IPS DF 4.7 (cell line): ENCODE measurements around the gene BBX.

Experiments
- DNase-seq: peaks from one replicate; pipeline ENCODE4 v3.0.0-alpha.2; 2013; ENCODE audit warnings: low spot score; ENCODE audit errors: extremely low read depth

BBX gene

DNA sequence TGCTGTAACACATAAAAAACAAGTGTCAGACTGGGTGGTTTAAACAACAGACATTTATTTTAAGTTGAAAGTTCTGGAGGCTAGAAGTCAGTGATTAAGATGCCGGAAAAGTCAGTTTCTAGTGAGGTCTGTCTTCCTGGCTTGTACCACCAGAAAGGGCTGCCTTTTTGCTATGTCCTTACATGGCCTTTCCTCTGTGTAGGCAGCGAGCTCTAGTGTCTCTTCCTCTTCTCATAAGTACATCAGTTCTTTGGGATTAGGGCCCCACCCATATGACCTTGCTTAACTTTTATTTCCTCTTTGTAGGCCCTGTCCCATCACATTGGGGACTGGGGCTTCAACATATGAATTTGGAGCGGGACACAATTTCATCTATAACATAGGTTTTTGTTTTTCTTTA is 128.0 kb downstream of the BBX start:
- DNase-seq, result no peak

DNA sequence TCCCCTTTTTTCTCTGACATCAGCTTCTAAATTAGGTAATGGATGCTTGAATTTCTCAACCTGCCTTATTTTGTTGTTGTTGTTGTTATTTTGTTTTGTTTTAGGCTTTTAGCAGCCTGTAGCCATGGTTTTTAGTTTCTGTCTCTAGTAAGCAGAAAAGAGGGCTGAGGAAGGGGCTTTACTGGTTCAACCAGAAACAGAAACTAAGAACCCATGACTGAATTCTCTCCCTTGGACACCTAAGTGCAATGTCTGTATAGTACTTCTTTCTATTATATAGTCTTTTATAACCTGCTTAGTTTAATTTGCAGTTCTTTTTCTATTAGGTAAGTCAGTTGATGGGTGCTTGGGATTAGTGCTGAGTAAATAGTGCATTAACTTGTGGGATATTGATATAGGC is 129.0 kb downstream of the BBX start:
- DNase-seq, result no peak

DNA sequence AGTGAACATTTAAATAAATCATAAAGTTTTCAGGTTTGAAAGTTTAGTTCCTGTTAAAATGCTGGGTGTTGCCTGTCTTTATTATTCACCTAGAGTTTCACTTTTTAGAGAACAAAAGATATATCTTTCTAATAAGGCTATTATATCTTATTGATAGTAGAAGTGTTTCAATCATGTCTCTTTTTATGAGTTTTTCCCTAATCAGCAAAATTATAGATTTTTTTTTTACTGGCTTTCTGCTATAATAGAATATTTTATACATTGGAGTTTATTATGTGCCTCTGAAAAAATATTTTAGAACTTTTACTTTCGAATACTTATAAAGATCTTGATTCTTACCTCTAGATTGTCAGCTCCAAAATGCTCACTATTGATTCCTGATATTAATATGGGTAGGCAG is 131.5 kb downstream of the BBX start:
- DNase-seq, result no peak

DNA sequence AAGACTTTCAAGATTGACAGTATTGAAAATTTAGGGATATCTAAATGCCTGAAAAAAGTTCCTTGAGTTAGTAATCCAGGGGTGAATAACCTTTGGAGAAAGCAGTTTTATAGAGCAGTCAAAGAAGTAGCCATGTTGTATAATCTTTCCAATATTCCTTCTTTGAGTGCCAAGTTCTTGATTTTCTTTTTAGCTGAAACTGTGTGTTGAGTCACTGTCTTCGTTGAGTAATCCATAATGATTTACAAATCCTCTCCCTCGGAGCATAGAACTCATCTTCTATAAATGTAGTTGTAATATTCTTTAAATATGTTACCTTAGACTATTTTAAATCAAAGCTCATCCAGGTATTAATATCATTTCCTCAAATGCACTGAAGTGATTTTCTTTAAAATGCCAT is 135.2 kb downstream of the BBX start:
- DNase-seq, result no peak

DNA sequence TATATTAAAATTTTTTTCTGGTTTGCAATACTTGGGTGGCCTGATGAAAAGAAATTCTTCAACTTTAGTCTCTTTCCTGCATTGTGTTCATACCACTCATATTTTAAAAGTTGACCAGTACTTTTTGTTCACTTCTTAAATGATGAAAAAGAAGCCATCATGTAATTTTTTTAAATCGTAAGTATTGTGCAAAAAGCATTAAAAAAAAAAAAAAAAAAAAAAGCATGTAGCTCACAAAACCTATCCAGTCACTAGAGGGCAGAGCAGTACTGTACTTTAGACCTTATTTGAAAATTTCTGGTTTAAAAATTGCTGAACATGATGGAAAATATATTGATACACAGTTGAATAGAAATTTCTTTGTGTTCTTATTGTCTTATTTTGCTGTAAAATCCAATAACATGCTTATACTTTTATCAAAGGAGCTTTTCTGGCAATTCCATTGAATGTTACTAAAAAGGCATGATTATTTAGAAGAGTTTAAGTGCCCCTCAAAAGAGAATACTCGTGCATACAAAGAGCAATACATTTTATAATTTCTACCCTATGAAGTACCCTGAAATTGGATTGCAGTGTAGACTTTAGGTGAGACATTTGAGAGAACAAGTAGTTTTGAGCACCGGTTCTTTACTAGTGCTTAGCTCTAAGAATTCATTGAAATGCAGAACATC is 137.7 kb downstream of the BBX start:
- no peak for DNase-seq

DNA sequence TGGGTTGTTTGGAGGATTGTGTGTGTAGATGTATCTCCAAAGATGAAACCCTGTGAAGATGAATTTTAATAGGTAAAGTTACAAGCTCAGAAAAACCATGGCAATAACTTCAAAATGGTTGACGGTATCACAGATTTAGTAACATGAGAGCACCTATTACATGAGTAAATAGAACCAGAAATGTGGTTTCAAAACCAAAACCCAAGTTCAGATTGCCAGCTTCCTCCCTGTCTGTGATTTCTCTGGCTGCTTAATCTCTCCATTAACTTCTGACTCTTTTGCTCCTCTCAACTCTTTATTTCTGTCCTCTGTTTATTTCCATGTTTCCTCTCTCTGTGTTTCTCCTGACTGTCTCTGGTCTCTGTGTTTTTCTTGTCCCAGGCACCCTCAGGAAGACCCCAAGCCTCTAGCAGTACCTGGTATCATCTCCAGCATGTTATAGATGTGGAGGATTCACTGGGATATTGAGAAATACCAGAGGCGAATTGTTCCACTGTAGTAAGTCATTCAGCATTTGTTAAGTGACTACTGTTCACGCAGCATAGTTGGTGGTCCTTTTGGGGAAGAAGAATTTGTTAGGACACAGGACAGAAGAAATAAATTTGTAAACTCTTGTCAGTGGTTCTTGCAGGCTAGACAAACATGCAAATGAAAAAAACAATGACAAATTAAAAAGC is 138.8 kb downstream of the BBX start:
- no peak for DNase-seq

DNA sequence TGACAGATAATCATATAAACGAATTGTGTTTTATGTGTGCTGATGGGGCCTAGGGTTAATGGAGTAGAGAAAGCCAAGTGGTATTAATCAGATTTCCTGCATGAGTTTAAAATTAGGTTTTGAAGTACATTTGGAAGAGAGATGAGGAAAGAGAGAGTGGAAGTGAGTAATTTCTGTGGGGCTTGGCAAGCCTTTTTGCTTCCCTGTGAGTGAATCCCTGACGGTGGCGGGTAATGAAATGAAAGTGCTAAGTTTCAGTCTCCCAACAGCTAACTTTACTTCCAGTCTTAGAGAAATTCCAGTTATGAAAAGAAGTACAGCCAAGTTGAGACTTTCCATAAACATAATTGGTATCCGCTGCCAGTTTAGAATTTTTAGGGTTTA is 139.4 kb downstream of the BBX start:
- DNase-seq, result no peak

DNA sequence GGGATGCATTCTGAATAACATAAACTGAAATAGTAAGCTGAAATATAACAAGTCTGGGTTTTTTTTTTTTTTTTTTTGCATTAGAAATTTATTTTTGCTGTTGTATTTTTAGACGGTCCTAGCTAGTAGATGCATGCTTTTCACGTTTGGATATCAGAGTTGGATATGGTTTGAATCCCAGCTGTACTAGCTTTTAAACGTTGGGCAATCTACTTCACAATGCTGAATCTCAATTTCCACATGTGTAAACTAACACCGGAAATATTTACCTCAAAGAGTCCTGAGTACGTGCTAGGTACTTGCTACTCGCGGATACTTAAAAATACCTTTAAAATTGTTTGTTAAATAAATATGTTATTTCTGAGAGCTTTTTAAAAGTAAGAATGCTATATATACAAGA is 139.8 kb downstream of the BBX start:
- DNase-seq, result no peak

DNA sequence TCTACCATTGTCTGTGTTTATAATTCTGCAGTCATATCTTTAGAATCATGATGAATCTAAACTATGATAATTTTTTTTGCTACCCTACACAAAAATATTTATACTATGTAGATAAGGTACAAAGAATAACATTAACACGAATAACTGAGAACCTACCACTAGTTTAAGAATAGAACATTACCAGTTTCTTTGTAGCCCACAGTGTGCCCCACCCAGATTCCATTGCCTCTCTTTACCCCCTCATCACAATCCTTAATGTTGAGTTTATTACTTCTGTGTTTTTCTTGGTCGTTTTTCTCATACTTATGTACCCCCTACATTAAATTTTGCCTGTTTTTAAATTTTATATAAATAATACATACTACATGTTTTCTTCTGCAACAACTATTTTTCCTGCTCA is 140.5 kb downstream of the BBX start:
- DNase-seq, result no peak

DNA sequence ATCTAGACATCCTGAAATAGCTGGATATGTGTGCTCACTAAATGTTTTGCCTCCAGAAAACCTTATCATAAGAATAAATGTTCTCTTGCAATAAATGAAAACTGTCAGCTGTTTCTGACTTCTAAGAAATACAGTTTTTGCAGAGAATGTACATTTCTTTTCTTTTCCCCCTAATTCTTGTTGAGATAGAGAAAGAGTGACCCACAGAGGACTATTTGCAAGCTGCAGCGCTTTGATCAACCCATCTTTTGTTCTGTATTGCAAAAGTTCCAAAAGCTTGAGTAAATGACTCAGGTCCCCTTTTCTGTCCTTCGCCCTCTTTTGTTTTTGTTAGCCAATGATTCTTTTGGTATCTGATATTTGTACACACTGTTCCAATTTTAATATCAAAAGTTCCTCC is 141.9 kb downstream of the BBX start:
- no peak for DNase-seq

DNA sequence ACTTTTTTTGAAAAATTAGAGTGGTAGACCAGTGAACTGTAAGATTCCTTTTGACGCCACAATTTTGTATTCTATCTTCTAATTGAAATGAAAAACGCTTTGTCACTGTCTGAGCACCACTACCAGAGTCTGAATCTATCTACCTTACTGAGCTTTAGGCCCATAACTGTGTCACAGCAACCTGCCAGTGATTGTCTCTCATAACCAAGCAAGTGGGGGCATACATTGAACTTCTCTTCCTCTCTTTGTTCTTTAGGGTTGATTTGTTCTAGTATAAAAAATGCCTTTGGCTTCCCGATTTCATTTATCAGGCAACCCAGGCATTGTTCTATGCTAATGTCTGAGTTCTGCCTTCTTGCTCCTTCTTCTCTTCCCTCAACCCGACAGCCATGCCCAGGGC is 142.6 kb downstream of the BBX start:
- no peak for DNase-seq

DNA sequence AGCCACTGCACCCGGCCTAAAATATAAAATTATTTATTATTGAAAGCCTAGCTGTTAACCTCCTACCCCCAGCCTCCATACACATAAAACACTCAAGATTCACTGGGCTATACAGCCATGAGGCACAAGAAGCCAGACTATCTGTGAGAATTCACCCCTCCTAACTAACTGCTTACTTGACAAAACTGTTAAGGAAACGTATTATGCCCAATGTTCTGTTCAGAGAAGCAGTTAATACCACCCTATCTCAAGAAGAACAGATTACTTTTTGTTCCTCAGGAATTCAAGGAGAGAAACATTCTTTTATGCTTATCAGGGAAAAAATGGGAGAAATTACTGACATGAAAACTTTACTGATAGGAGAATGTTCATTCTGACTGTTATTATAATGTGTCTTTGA is 144.1 kb downstream of the BBX start:
- no peak for DNase-seq

DNA sequence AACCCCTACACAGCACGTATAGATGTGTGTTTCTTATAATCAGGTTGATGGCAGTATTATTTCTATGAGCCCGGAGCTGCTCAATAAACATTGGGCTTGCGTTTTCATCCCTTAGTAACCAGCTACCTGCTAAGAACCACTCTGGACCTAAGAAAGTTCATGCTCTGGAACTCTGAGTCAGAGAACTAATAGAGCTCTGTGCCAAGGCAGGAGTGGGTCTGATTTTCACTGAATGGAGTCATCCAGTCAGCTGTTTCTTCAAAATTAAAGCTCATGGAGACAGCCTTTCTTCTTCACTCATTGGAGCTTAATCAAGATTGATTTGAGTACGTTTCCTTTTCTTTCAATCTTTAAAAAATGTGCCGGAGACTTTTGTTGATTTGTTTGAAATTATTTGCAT is 145.7 kb downstream of the BBX start:
- no peak for DNase-seq

DNA sequence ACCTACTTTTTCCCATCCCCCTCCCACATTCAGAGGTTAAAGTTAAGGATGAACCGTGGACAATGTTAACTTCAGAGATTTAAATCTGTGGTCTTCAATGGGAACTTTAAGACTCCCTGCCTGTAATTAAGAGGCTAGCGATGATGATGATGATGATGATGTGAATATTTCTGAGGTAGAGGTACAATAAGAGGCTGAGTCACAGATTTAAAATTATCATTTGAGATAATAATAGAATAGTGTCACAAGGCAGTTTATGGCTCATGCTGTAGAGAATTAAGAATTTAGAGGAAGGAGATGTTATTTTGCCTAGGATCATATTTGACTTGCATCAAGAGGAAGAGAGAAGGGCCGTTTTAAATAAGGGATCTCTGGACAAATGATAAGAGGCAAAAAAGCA is 146.2 kb downstream of the BBX start:
- DNase-seq, result no peak

DNA sequence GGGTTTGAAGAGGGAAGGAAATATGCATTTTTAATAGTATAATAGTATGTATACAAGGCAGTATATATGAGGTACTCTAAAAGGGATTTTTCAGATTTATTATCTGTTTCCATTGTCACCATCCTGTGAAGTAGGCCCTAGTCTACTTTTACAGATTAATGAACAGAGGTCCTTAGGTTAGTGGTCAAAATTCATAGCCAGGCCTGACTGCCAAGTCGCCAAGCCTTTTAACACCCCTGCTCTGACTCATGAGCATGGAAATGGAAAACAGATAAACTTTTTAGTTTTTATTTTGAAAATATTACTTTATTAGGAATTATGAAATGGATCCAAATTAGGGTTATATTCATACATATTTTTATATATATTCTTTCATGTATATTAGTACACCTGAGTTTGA is 146.9 kb downstream of the BBX start:
- DNase-seq, result no peak

DNA sequence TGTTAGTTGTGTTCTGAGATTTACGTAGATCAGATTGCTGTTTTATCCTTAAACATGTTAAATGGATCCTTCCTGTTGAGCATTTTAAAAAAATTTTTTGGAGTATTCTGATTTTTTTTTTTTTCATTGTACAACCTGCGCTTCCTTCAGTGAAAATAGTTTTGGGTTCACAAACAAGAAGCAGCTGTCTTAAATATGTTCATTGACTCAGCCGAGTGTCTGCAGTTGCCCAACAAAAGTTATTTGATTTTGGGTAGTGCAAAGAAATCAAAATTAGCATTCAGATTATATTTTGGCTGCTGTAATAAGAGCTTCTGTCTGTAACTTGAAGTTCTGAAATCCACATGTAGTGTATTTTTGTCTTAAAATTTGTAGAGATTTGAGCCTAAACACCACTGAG is 148.2 kb downstream of the BBX start:
- DNase-seq, result no peak

DNA sequence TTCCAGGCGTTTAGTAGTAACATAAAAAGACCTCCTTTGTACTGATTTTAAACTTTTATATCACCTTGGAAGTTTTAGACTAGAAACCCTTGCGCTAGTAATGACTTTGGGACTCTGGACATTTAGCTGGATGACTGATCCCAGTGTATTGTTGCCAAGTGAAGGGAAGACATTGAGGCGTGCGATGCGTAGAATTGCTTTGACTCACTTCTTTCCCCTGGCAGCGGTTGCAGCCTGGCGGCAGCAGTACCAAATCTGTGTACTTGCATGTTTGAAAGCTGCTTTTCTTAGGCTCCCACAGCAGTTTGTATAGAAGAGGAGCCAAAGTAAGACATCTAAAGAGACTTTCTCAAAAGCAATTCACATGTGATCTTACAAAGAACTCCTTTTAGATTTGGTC is 151.6 kb downstream of the BBX start:
- no peak for DNase-seq

DNA sequence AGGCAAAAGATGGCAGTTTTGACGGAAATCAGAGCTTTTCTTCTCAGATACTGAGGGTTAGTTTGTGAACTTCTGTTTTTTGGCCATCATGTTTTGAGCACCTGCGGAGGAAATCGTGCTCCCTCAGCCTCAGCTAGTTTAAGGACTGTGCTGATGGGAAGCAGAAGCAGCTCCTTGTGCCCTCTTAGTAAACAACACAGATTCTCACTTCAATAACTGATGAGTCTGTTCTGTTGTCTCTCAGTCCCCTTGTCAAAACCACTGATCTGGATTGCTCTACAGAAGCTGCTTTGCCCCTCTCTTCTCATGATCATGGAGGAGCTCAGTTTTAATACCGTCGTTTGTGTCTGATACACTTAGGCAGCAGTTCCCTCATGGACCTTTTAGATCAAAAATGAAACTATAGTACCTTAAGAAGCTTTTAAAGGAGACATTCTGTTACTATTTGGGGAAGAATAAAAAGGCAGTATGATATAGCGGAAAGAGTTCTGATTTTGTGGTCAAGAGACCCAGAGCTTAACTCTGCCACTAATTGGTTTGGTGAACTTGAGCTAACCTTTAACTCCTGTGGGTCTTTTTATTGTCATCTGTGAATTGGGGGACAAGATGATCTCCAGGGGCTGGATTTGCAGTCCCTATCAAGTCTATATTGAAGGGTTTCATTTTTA is 152.6 kb downstream of the BBX start:
- DNase-seq, result no peak

DNA sequence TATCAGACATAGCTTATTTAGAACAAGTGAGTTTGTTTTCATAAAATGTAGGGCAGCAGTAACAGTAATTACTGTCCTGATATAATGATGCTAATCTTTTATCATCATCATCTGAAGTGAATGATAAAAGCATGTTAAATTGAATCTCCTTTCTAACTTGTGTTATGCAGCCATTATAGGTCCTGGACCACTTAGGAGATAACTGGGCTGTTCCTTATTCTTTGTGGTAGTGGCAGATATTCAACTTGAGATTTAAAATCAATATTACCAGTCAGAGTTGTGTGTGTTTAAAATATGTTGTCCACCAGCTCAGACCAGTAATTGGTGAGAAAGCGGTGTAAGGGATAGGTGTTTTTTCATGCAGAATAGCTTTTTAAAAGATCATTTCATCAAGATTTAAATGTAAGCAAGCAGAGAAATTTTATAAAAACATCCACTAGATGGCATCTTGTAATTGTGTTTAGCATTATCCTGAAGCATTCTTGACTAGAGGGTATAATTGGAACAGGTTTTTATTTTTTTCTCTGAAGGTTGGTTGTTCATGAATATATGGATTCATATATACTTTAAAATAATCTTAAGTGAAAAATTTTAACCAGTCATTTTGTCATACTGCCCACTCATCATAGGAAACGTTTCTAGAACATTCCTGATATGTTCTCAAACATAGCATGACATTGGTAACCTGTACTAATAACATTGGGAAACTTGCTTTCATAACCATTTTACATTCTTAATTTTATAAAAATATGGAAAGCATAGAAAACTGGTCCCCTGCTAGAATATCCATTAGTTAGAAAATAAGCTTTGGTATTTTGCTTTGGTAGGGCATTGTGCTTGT is 153.9 kb downstream of the BBX start:
- no peak for DNase-seq

DNA sequence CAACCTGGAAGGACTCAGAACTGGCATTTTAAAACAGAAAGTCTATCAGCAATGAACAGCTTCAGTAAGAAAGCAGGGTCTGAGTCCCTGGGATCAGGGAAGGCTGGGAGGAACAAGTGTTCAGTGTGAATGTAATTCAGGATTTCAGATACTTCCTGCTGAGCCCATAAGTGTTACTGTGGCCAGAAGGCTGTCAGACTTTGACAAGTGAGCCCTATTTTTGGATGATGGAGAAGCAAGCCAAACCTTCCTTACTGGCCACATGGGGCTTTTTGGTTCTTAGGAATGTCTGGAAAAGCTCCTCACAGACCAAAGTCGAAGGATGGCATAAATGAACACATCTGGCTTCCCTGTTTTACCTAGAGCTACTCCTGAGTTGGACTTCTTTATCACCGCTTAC is 157.2 kb downstream of the BBX start:
- DNase-seq, result no peak

DNA sequence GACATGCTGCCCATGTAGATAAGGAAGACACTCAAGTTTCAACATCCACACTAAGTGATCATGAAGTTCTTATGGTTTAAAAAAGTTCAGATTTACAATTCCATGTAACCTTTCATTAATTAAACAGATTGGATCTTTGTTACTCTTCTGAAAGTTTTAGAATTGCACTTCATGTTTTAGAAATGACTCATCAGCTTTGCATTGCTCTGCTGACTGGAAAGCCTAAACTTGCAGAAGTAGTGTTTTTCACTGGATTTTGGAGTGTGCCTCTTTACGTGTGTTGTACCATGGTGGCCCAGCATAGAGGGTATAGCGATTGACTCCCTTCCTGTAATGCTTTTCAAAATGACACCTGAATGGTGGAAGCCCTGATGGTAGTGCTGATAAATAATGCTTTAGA is 157.9 kb downstream of the BBX start:
- DNase-seq, result no peak

DNA sequence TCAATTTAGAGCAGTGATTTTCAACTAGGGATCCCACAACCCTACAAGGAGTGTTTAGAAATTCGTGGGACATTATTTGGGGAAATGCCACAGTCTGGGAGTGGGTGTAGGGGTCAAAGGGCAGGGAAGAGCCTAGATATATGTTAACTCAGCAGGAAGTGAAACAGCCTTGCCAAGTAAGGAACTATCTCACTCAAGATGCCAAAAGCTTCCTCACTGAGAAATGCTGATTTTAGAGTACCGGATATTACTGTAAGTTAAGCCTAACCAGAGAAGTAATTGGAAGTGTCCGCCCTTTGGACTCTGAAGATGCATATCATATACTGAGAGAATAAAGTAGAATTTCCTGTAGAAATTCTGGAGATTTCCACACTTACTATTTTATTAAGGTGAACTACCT is 158.6 kb downstream of the BBX start:
- no peak for DNase-seq
